Kidney (tissue), 14 donors: ENCODE measurements around the gene MRPL44. TPM values are rescaled to one million over a fixed set of nuclear protein-coding genes. Genes with fewer than 3 reads are reported as not detected.

ENCODE experiments used
- DNase-seq, 5 donors: peaks; one replicate each; pipeline ENCODE4 v3.0.0-alpha.2; 2013 to 2020
- FAIRE-seq: peaks from 2 replicates; lab custom pipeline; 2012; peaks lifted over from hg19 to GRCh38; lab: Jason Lieb, UNC
- H3K27ac ChIP-seq, 2 donors: one replicate each; pipeline ENCODE4 v1.7.0; 2013; ENCODE audit warnings: low read depth in 2 of 2, low read length in 2 of 2, inconsistent platforms in 1 of 2
- H3K27me3 ChIP-seq: one replicate; pipeline ENCODE4 v1.7.1; 2013; ENCODE audit warnings: low read length, inconsistent platforms; ENCODE audit not compliant: control insufficient read depth, insufficient read depth
- H3K36me3 ChIP-seq, 3 donors: one replicate each; pipeline versions ENCODE4 v1.7.0 to v1.7.1; 2013; ENCODE audit warnings: low read length in 3 of 3, control low read depth in 1 of 3, inconsistent platforms in 1 of 3; ENCODE audit not compliant: insufficient read depth in 3 of 3, control insufficient read depth in 2 of 3
- H3K4me1 ChIP-seq, 3 donors: one replicate each; pipeline versions ENCODE4 v1.7.0 to v1.7.1; 2013; ENCODE audit warnings: low read length in 3 of 3, inconsistent platforms in 1 of 3, low read depth in 1 of 3; ENCODE audit not compliant: control insufficient read depth in 2 of 3, insufficient read depth in 2 of 3
- H3K4me3 ChIP-seq, 3 donors: one replicate each; pipeline versions ENCODE4 v1.7.0 to v1.8.1; 2013; ENCODE audit warnings: low read length in 3 of 3, control low read depth in 1 of 3, inconsistent platforms in 1 of 3
- H3K9ac ChIP-seq, 3 donors: one replicate each; pipeline versions ENCODE4 v1.7.0 to v1.7.1; 2013; ENCODE audit warnings: low read length in 3 of 3, control low read depth in 1 of 3, inconsistent platforms in 1 of 3
- H3K9me3 ChIP-seq, 3 donors: one replicate each; pipeline versions ENCODE4 v1.7.0 to v1.7.1; 2013; ENCODE audit warnings: low read length in 3 of 3, control low read depth in 1 of 3, inconsistent platforms in 1 of 3; ENCODE audit not compliant: control insufficient read depth in 2 of 3, insufficient read depth in 1 of 3
- intact Hi-C: fragments of 100-400 bp; cut with DNase I; formaldehyde crosslinking; loops from one replicate; pipeline ENCODE4 v1.11.1; 2022
- polyA plus RNA-seq: library from polyadenylated mRNA; stranded (reverse); fragments of 350-450 nt; fragmentation: Illumina TruSeq; extraction: RNeasy Lipid Tissue Mini Kit (QIAGEN cat#74804); gene quantifications from one replicate; pipeline ENCODE4 v1.2.3, GENCODE V29; 2014; ENCODE audit warnings: low read depth, low replicate concordance; ENCODE audit not compliant: insufficient read depth
- total RNA-seq: library from RNA; stranded (reverse); fragmentation: NEBNext Ultra II Directional; extraction: Animal tissue kit (Norgen Biotek cat#: 25700); gene quantifications from one replicate; pipeline ENCODE4 v1.2.1, GENCODE V29; 2021
- TF ChIP-seq, protein P1 (sequence below): IDR thresholded peaks from 3 replicates; pipeline ENCODE4 v1.5.1; 2012; ENCODE audit warnings: mild to moderate bottlenecking, moderate library complexity, borderline replicate concordance; ENCODE audit not compliant: insufficient read depth; ENCODE audit errors: extremely low read depth
- donor health status: control.
- donor health status: control.
- donor health status: control.
- donor health status: control.
- donor health status: control.
- donor health status: DM: yes; HTN: yes; CAD: no.
- donor health status: Normal renal cell carcinoma (clear cell type).

Gene MRPL44
- total and polyA plus RNA-seq, 2 donors from 2014 or later = 24.2 to 52.7 TPM

DNA sequence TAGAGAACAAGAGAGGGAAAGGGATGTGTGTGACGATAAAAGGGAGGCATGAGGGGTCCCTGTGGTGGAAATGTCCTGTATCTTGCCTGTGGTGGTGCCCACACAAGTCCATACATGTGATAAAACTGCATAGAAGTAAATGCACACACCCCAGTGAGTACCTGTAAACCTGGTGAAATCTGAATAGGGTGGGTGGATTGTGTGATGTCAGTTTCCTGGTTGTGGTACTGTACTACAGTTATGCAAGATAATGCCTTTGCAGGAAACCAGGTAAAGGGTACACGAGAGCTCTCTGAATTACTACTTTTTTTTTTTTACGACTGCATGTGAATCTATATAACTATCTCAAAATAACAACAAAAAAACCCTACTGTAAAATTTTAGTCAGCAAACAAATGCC, 59.7 kb downstream of the MRPL44 start:
- intact Hi-C loops = no loop called here
- Histone ChIP-seq H3K9me3 (no peaks in the 10 kb centered on the region), H3K4me3 (no peak overlapping the region), H3K9ac (no peak overlapping the region), H3K4me1 (no peaks in the 10 kb centered on the region), H3K27me3 (no peaks in the 10 kb centered on the region), H3K36me3 (no peaks in the 10 kb centered on the region), H3K27ac (no peak overlapping the region)
- DNase-seq (no peak), FAIRE-seq (no peak)
- TF ChIP-seq, protein P1, sequence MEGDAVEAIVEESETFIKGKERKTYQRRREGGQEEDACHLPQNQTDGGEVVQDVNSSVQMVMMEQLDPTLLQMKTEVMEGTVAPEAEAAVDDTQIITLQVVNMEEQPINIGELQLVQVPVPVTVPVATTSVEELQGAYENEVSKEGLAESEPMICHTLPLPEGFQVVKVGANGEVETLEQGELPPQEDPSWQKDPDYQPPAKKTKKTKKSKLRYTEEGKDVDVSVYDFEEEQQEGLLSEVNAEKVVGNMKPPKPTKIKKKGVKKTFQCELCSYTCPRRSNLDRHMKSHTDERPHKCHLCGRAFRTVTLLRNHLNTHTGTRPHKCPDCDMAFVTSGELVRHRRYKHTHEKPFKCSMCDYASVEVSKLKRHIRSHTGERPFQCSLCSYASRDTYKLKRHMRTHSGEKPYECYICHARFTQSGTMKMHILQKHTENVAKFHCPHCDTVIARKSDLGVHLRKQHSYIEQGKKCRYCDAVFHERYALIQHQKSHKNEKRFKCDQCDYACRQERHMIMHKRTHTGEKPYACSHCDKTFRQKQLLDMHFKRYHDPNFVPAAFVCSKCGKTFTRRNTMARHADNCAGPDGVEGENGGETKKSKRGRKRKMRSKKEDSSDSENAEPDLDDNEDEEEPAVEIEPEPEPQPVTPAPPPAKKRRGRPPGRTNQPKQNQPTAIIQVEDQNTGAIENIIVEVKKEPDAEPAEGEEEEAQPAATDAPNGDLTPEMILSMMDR = no peak

Other genes starting within 250 kb of the MRPL44 start
- gene AP1S3, start 119.9 kb upstream of the MRPL44 start, total RNA-seq = 85.3 TPM
- gene AP1S3, start 119.9 kb upstream of the MRPL44 start, polyA plus RNA-seq = 2.5 TPM
- gene WDFY1, start 12.1 kb upstream of the MRPL44 start, total RNA-seq = 38.4 TPM
- gene WDFY1, start 12.1 kb upstream of the MRPL44 start, polyA plus RNA-seq = 10.4 TPM
- 27.3 TPM for gene SERPINE2, start 81.8 kb downstream of the MRPL44 start, total RNA-seq
- 29.2 TPM for gene SERPINE2, start 81.8 kb downstream of the MRPL44 start, polyA plus RNA-seq